GM23338 (cell line): Measurements from ENCODE around the gene PRPF6. TPM values are rescaled to one million over a fixed set of nuclear protein-coding genes. Genes with fewer than 3 reads are reported as not detected.

Source experiments
- ATAC-seq: fragments of 200-7000 bp; cut with Tn5 transposase; 3 replicates; pipeline ENCODE4 v1.9.1; 2020
- DNase-seq: peaks from one replicate; pipeline ENCODE4 v3.0.0-alpha.2; 2015; ENCODE audit warnings: low spot score
- H2AFZ ChIP-seq: fragments of 200-600 bp; sonication (generic); 2 replicates; pipeline ENCODE4 v1.8.0; 2016; ENCODE audit warnings: antibody characterized with exemption, mild to moderate bottlenecking, moderate library complexity
- H3F3A ChIP-seq: fragments of 200-600 bp; sonication (generic); replicated peaks from 2 replicates; pipeline ENCODE4 v1.8.0; 2017; ENCODE audit warnings: antibody characterized with exemption, mixed run types, low read depth
- H3K27ac ChIP-seq: fragments of 200-600 bp; sonication (generic); 2 replicates; pipeline ENCODE4 v1.6.1; 2016; ENCODE audit warnings: low read depth
- H3K27me3 ChIP-seq: fragments of 200-600 bp; sonication (generic); 2 replicates; pipeline ENCODE4 v1.8.0; 2016; ENCODE audit warnings: mild to moderate bottlenecking, mixed run types, moderate library complexity; ENCODE audit not compliant: insufficient read depth
- H3K36me3 ChIP-seq: fragments of 200-600 bp; sonication (generic); 2 replicates; pipeline ENCODE4 v1.8.0; 2016; ENCODE audit warnings: mild to moderate bottlenecking; ENCODE audit not compliant: insufficient read depth
- H3K4me1 ChIP-seq: fragments of 200-600 bp; sonication (generic); 2 replicates; pipeline ENCODE4 v1.8.0; 2016; ENCODE audit warnings: mild to moderate bottlenecking, moderate library complexity; ENCODE audit not compliant: insufficient read depth
- H3K4me2 ChIP-seq: fragments of 200-600 bp; sonication (generic); 2 replicates; pipeline ENCODE4 v1.7.1; 2017; ENCODE audit warnings: mixed run types
- H3K4me3 ChIP-seq: fragments of 200-600 bp; sonication (generic); 2 replicates; pipeline ENCODE4 v1.6.1; 2016; ENCODE audit warnings: mixed run types
- H3K79me2 ChIP-seq: fragments of 200-600 bp; sonication (generic); replicated peaks from 2 replicates; pipeline ENCODE4 v1.8.0; 2017; ENCODE audit warnings: mild to moderate bottlenecking; ENCODE audit not compliant: insufficient read depth
- H3K9me2 ChIP-seq: fragments of 200-600 bp; sonication (generic); 2 replicates; pipeline ENCODE4 v1.8.0; 2017; ENCODE audit not compliant: insufficient read depth
- H4K20me1 ChIP-seq: fragments of 200-600 bp; sonication (generic); replicated peaks from 2 replicates; pipeline ENCODE4 v1.8.0; 2017; ENCODE audit warnings: mild to moderate bottlenecking; ENCODE audit not compliant: insufficient read depth
- H3K27ac Mint-ChIP-seq: 2 replicates; pipeline ENCODE4 v1.8.0; 2020; ENCODE audit warnings: inconsistent platforms, mild to moderate bottlenecking, moderate library complexity, mixed read lengths
- H3K27me3 Mint-ChIP-seq: 3 replicates; pipeline ENCODE4 v1.8.0; 2022; ENCODE audit warnings: low read depth, mild to moderate bottlenecking, moderate library complexity, mixed read lengths, inconsistent platforms; ENCODE audit not compliant: insufficient read depth, poor library complexity
- H3K36me3 Mint-ChIP-seq: 3 replicates; pipeline ENCODE4 v1.8.0; 2021; ENCODE audit warnings: low read depth, mild to moderate bottlenecking, inconsistent platforms, moderate library complexity, mixed read lengths
- H3K4me1 Mint-ChIP-seq: 3 replicates; pipeline ENCODE4 v1.8.0; 2020; ENCODE audit warnings: mild to moderate bottlenecking, inconsistent platforms, mixed read lengths
- H3K4me3 Mint-ChIP-seq: 3 replicates; pipeline ENCODE4 v1.8.0; 2021; ENCODE audit warnings: moderate library complexity, mild to moderate bottlenecking, inconsistent platforms, mixed read lengths
- H3K9me3 Mint-ChIP-seq: 3 replicates; pipeline ENCODE4 v1.8.0; 2020; ENCODE audit warnings: moderate library complexity, mild to moderate bottlenecking, inconsistent platforms, mixed read lengths
- EZH2 ChIP-seq: fragments of 200-600 bp; sonication (generic); IDR thresholded peaks from one replicate; pipeline ENCODE4 v1.8.0; 2017; ENCODE audit warnings: antibody characterized with exemption, mild to moderate bottlenecking, low read depth; ENCODE audit not compliant: unreplicated experiment
- JUNB ChIP-seq: IDR thresholded peaks from one replicate; pipeline ENCODE4 v1.6.1; 2016; ENCODE audit warnings: antibody characterized with exemption; ENCODE audit not compliant: unreplicated experiment
- REST ChIP-seq: IDR thresholded peaks from one replicate; pipeline ENCODE4 v1.6.1; 2018; ENCODE audit warnings: antibody characterized with exemption; ENCODE audit not compliant: unreplicated experiment
- ZNF331 ChIP-seq: fragments of 250-450 bp; sonication (Bioruptor Pico); IDR thresholded peaks from 2 replicates; pipeline ENCODE4 v1.5.0; 2020; ENCODE audit warnings: low read depth, mild to moderate bottlenecking, moderate library complexity
- polyA plus RNA-seq: library from polyadenylated mRNA; unstranded; fragments of >200 nt; fragmentation: Nextera tagmentation; extraction: Ambion mirVana; gene quantifications from 2 replicates; pipeline ENCODE4 v1.2.1, GENCODE V29; 2016
- total RNA-seq: library from RNA; depleted of rRNA; stranded (reverse); fragments of >200 nt; shearing (Covaris generic); gene quantifications from 2 replicates; pipeline ENCODE4 v1.2.3, GENCODE V29; 2014
- TF ChIP-seq, protein P1 (sequence below): fragments of 250-450 bp; sonication (Bioruptor Pico); IDR thresholded peaks from 2 replicates; pipeline ENCODE4 v1.5.0; 2020; ENCODE audit warnings: mild to moderate bottlenecking, moderate library complexity

Gene PRPF6
- total and polyA plus RNA-seq, 2 experiments from 2014 or later = 53.8 to 79.9 TPM

DNA sequence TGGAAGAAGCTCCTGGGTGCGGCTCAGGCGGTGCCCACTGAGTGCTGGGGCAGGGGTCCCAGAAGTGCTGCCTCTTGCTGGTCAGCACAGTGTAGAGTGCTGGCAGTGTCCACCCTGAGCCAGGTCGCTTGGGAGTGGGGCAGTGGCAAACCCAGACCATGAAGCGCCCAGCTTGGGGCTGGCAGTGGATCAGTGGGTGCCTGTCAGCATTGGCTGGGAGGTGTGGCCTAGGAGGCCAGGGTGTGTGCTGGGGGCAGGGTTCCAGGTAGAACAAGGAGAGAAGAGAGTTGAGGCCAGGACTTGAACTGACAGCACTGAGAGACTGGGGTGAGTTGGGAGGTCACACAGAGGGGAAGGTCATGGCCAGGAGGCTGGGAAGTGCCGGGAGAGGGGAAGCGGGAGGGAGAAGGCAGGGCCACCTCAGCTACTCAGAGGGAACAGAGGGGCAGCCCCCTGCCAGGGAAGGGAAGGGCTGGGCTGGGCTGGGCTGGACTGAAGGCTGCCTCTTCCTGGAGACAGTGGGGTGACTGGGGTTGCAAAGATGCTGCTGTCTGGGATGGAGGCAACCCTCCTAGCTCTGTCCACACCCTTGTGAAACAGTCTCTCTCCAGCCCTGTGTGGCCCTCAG, 86.2 kb downstream of the PRPF6 start:
- H3K27ac ChIP-seq = no peak overlapping the region
- no peaks in the 10 kb centered on the region for H3K9me2 ChIP-seq
- no peaks in the 10 kb centered on the region for H3K27me3 ChIP-seq
- no peak overlapping the region for H2AFZ ChIP-seq
- TF ChIP-seq, protein P1, sequence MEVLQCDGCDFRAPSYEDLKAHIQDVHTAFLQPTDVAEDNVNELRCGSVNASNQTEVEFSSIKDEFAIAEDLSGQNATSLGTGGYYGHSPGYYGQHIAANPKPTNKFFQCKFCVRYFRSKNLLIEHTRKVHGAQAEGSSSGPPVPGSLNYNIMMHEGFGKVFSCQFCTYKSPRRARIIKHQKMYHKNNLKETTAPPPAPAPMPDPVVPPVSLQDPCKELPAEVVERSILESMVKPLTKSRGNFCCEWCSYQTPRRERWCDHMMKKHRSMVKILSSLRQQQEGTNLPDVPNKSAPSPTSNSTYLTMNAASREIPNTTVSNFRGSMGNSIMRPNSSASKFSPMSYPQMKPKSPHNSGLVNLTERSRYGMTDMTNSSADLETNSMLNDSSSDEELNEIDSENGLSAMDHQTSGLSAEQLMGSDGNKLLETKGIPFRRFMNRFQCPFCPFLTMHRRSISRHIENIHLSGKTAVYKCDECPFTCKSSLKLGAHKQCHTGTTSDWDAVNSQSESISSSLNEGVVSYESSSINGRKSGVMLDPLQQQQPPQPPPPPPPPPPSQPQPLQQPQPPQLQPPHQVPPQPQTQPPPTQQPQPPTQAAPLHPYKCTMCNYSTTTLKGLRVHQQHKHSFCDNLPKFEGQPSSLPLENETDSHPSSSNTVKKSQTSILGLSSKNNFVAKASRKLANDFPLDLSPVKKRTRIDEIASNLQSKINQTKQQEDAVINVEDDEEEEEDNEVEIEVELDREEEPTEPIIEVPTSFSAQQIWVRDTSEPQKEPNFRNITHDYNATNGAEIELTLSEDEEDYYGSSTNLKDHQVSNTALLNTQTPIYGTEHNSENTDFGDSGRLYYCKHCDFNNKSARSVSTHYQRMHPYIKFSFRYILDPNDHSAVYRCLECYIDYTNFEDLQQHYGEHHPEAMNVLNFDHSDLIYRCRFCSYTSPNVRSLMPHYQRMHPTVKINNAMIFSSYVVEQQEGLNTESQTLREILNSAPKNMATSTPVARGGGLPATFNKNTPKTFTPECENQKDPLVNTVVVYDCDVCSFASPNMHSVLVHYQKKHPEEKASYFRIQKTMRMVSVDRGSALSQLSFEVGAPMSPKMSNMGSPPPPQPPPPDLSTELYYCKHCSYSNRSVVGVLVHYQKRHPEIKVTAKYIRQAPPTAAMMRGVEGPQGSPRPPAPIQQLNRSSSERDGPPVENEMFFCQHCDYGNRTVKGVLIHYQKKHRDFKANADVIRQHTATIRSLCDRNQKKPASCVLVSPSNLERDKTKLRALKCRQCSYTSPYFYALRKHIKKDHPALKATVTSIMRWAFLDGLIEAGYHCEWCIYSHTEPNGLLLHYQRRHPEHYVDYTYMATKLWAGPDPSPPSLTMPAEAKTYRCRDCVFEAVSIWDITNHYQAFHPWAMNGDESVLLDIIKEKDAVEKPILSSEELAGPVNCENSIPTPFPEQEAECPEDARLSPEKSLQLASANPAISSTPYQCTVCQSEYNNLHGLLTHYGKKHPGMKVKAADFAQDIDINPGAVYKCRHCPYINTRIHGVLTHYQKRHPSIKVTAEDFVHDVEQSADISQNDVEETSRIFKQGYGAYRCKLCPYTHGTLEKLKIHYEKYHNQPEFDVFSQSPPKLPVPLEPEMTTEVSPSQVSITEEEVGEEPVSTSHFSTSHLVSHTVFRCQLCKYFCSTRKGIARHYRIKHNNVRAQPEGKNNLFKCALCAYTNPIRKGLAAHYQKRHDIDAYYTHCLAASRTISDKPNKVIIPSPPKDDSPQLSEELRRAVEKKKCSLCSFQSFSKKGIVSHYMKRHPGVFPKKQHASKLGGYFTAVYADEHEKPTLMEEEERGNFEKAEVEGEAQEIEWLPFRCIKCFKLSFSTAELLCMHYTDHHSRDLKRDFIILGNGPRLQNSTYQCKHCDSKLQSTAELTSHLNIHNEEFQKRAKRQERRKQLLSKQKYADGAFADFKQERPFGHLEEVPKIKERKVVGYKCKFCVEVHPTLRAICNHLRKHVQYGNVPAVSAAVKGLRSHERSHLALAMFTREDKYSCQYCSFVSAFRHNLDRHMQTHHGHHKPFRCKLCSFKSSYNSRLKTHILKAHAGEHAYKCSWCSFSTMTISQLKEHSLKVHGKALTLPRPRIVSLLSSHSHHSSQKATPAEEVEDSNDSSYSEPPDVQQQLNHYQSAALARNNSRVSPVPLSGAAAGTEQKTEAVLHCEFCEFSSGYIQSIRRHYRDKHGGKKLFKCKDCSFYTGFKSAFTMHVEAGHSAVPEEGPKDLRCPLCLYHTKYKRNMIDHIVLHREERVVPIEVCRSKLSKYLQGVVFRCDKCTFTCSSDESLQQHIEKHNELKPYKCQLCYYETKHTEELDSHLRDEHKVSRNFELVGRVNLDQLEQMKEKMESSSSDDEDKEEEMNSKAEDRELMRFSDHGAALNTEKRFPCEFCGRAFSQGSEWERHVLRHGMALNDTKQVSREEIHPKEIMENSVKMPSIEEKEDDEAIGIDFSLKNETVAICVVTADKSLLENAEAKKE (CRISPR knock-in tag) = no peak
- TF ChIP-seq ZNF331 (CRISPR knock-in tag) (no peak), JUNB (no peak), EZH2 (no peak), REST (no peak)
- H3K4me3 ChIP-seq = no peak overlapping the region
- H3K36me3 ChIP-seq = no peaks in the 10 kb centered on the region
- no peaks in the 10 kb centered on the region for H3K9me3 Mint-ChIP-seq
- H3K4me2 ChIP-seq = no peak overlapping the region
- no peak for ATAC-seq
- H4K20me1 ChIP-seq = no peaks in the 10 kb centered on the region
- H3F3A ChIP-seq = peaks cover 3% of the 10 kb centered on the region; the same call in 1 of the 2 replicates
- no peak overlapping the region for H3K4me3 Mint-ChIP-seq
- H3K36me3 Mint-ChIP-seq = no peaks in the 10 kb centered on the region
- H3K79me2 ChIP-seq = no peaks in the 10 kb centered on the region
- H3K4me1 Mint-ChIP-seq = peaks cover 31% of the 10 kb centered on the region
- no peak overlapping the region for H3K27ac Mint-ChIP-seq
- H3K27me3 Mint-ChIP-seq = peaks cover 13% of the 10 kb centered on the region
- no peak for DNase-seq
- H3K4me1 ChIP-seq = peaks cover 15% of the 10 kb centered on the region; the same call in 1 of the 2 replicates
